ENCODE measurements around the gene PAN3. TPM values are rescaled to one million over a fixed set of nuclear protein-coding genes. Genes with fewer than 3 reads are reported as not detected.

Gene PAN3
- total and polyA plus RNA-seq, 2 donors (not counting 1 experiment from before 2014, with no cell fraction given): 13.9 to 18.5 TPM

GRCh38 chr13:28181413-28181812 is 43.1 kb downstream of the PAN3 start:
- no peaks in the 10 kb centered on the region for H4K20me1 ChIP-seq (ENCODE audit: control insufficient read depth, extremely low read depth, insufficient read depth, low read length)
- no peaks in the 10 kb centered on the region for H3K79me2 ChIP-seq (ENCODE audit: control insufficient read depth, insufficient read depth, low read length)
- H3K27ac ChIP-seq (ENCODE audit: insufficient read depth, low read length): no peak overlapping the region
- H3K4me1 ChIP-seq (ENCODE audit: control insufficient read depth, extremely low read depth, insufficient read depth, low read length): no peaks in the 10 kb centered on the region
- no peaks in the 10 kb centered on the region for H3K27me3 ChIP-seq (ENCODE audit: control insufficient read depth, insufficient read depth, low read length)
- DNase-seq (ENCODE audit: low read depth in 2 of 2): peak in 1 of 2 donors; percentile 49
- no peak overlapping the region for H3K9ac ChIP-seq (ENCODE audit: insufficient read depth, low read length)
- no peaks in the 10 kb centered on the region for H3K9me3 ChIP-seq (ENCODE audit: control insufficient read depth, insufficient read depth, low read depth, low read length)
- H3K36me3 ChIP-seq (ENCODE audit: control insufficient read depth, insufficient read depth, low read length): no peaks in the 10 kb centered on the region
- H2AFZ ChIP-seq (ENCODE audit: low read length): no peak overlapping the region
- H3K4me3 ChIP-seq (replicated peaks in 1 of 4; ENCODE audit: control extremely low read depth in 1 of 4, insufficient read depth in 1 of 4, low read depth in 3 of 4, low read length in 4 of 4): no peak overlapping the region
- TF ChIP-seq CTCF (conservative IDR thresholded peaks at IDR 0.05 in 1 of 2, IDR thresholded peaks at IDR 0.05 in 1 of 2; ENCODE audit: low read depth in 1 of 2, low read length in 2 of 2): no peak
- TF ChIP-seq EZH2 (IDR thresholded peaks at IDR 0.05; ENCODE audit: low read length, missing control alignments): no peak
- H3K4me2 ChIP-seq (ENCODE audit: extremely low read depth, insufficient read depth, low read length): no peak overlapping the region

- Histone ChIP-seq H3K4me3 (replicated peaks in 1 of 4; ENCODE audit: control extremely low read depth in 1 of 4, insufficient read depth in 1 of 4, low read depth in 3 of 4, low read length in 4 of 4) (no peak overlapping the region), H3K27ac (ENCODE audit: insufficient read depth, low read length) (no peak overlapping the region), H3K79me2 (ENCODE audit: control insufficient read depth, insufficient read depth, low read length) (no peaks in the 10 kb centered on the region), H4K20me1 (ENCODE audit: control insufficient read depth, extremely low read depth, insufficient read depth, low read length) (no peaks in the 10 kb centered on the region), H3K36me3 (ENCODE audit: control insufficient read depth, insufficient read depth, low read length) (no peaks in the 10 kb centered on the region), H3K9me3 (ENCODE audit: control insufficient read depth, insufficient read depth, low read depth, low read length) (no peaks in the 10 kb centered on the region), H3K27me3 (ENCODE audit: control insufficient read depth, insufficient read depth, low read length) (no peaks in the 10 kb centered on the region), H2AFZ (ENCODE audit: low read length) (no peak overlapping the region), H3K4me2 (ENCODE audit: extremely low read depth, insufficient read depth, low read length) (no peak overlapping the region), H3K4me1 (ENCODE audit: control insufficient read depth, extremely low read depth, insufficient read depth, low read length) (no peaks in the 10 kb centered on the region), H3K9ac (ENCODE audit: insufficient read depth, low read length) (no peak overlapping the region)
- TF ChIP-seq CTCF (conservative IDR thresholded peaks at IDR 0.05 in 1 of 2, IDR thresholded peaks at IDR 0.05 in 1 of 2; ENCODE audit: low read depth in 1 of 2, low read length in 2 of 2) (no peak), EZH2 (IDR thresholded peaks at IDR 0.05; ENCODE audit: low read length, missing control alignments) (no peak)
- DNase-seq (ENCODE audit: low read depth in 2 of 2): peak in 1 of 2 donors; percentile 18
These were observed 46.9 kb downstream of the PAN3 start for GRCh38 chr13:28185256-28185655.

- Histone ChIP-seq H3K36me3 (ENCODE audit: control insufficient read depth, insufficient read depth, low read length) (no peaks in the 10 kb centered on the region), H3K9ac (ENCODE audit: insufficient read depth, low read length) (no peak overlapping the region), H3K27me3 (ENCODE audit: control insufficient read depth, insufficient read depth, low read length) (no peaks in the 10 kb centered on the region), H2AFZ (ENCODE audit: low read length) (no peak overlapping the region), H3K9me3 (ENCODE audit: control insufficient read depth, insufficient read depth, low read depth, low read length) (no peaks in the 10 kb centered on the region), H3K4me3 (replicated peaks in 1 of 4; ENCODE audit: control extremely low read depth in 1 of 4, insufficient read depth in 1 of 4, low read depth in 3 of 4, low read length in 4 of 4) (no peak overlapping the region), H4K20me1 (ENCODE audit: control insufficient read depth, extremely low read depth, insufficient read depth, low read length) (no peaks in the 10 kb centered on the region), H3K4me2 (ENCODE audit: extremely low read depth, insufficient read depth, low read length) (no peak overlapping the region), H3K79me2 (ENCODE audit: control insufficient read depth, insufficient read depth, low read length) (no peaks in the 10 kb centered on the region), H3K4me1 (ENCODE audit: control insufficient read depth, extremely low read depth, insufficient read depth, low read length) (no peaks in the 10 kb centered on the region), H3K27ac (ENCODE audit: insufficient read depth, low read length) (no peak overlapping the region)
- DNase-seq (ENCODE audit: low read depth in 2 of 2): no peak
- TF ChIP-seq CTCF (conservative IDR thresholded peaks at IDR 0.05 in 1 of 2, IDR thresholded peaks at IDR 0.05 in 1 of 2; ENCODE audit: low read depth in 1 of 2, low read length in 2 of 2) (no peak), EZH2 (IDR thresholded peaks at IDR 0.05; ENCODE audit: low read length, missing control alignments) (no peak)
These were observed 60.7 kb downstream of the PAN3 start for GRCh38 chr13:28199089-28199488.
